Dermis microvascular lymphatic vessel endothelial cell (primary cell): ENCODE measurements around the gene AWAT1. TPM values are rescaled to one million over a fixed set of nuclear protein-coding genes. Genes with fewer than 3 reads are reported as not detected.
"Not testable (repeated sequence)": the region's sequence is repeated elsewhere in the genome, so short reads cannot be mapped to it uniquely, and the experiment has no call there.

Experiments used
- DNase-seq, 2 donors: peaks; one replicate each; pipeline versions ENCODE4 v3.0.0 to v3.0.0-alpha.2; 2010; ENCODE audit warnings: low read depth in 2 of 2
- total RNA-seq: library from RNA; depleted of rRNA; stranded (reverse); fragments of >200 nt; gene quantifications from 2 replicates; pipeline ENCODE4 v1.2.1, GENCODE V29; 2014

Gene AWAT1
- total RNA-seq, 1 donor from 2014 or later, result not detected

GRCh38 chrX:70262952-70263567 lies 28.6 kb downstream of the AWAT1 start:
- DNase-seq, result peak in 1 of 2 donors; percentile 25

- peak in 1 of 2 donors; percentile 3 for DNase-seq
Measured at GRCh38 chrX:70264784-70265183, 30.3 kb downstream of the AWAT1 start.

GRCh38 chrX:70268034-70268433 lies 33.6 kb downstream of the AWAT1 start, which contains the start of gene ARR3:
ARR3 (plus strand) TSS chrX:70268334; CDS start chrX:70269386, 1,052 bp downstream.
- DNase-seq, result no peak

- not testable (repeated sequence) for DNase-seq
Measured at GRCh38 chrX:70274029-70274428, 39.6 kb downstream of the AWAT1 start.

GRCh38 chrX:70279081-70279480 lies 44.6 kb downstream of the AWAT1 start:
- DNase-seq, result no peak

GRCh38 chrX:70280573-70280972 lies 46.1 kb downstream of the AWAT1 start:
- no peak for DNase-seq

GRCh38 chrX:70281951-70282350 lies 47.5 kb downstream of the AWAT1 start, which contains the start of gene RAB41:
RAB41 (plus strand) TSS chrX:70282172; CDS start chrX:70282218, 46 bp downstream.
- DNase-seq, result no peak

GRCh38 chrX:70289168-70289792 lies 54.8 kb downstream of the AWAT1 start:
- peak in 1 of 2 donors; percentile 0 for DNase-seq

Other genes with a start within 250 kb of the AWAT1 start
- gene AWAT2, start 184.7 kb upstream of the AWAT1 start, total RNA-seq, result 0.38 and 0.51 TPM in 2 replicates
- not detected in 2 replicates for gene OTUD6A, start 172.2 kb upstream of the AWAT1 start, total RNA-seq
- gene IGBP1, start 101.2 kb upstream of the AWAT1 start, total RNA-seq, result 51.5 and 71.1 TPM in 2 replicates
- not detected in 2 replicates for gene DGAT2L6, start 57.2 kb upstream of the AWAT1 start, total RNA-seq
- not detected in 2 replicates for gene P2RY4, start 25.5 kb downstream of the AWAT1 start, total RNA-seq
- gene ARR3, start 33.7 kb downstream of the AWAT1 start, total RNA-seq, result not detected in 2 replicates
- gene RAB41, start 47.5 kb downstream of the AWAT1 start, total RNA-seq, result not detected in 2 replicates
- 28.5 and 35.9 TPM in 2 replicates for gene PDZD11, start 55.3 kb downstream of the AWAT1 start, total RNA-seq
- 4.3 and 9.5 TPM in 2 replicates for gene KIF4A, start 55.4 kb downstream of the AWAT1 start, total RNA-seq
- gene GDPD2, start 188.7 kb downstream of the AWAT1 start, total RNA-seq, result not detected in 2 replicates
- gene DLG3, start 210.2 kb downstream of the AWAT1 start, total RNA-seq, result 0.89 and 0.90 TPM in 2 replicates